Measurements from ENCODE around the gene MIER1. TPM values are rescaled to one million over a fixed set of nuclear protein-coding genes. Genes with fewer than 3 reads are reported as not detected.

MIER1 gene
- total RNA-seq, 1 donor from 2014 or later: 40.1 TPM

DNA sequence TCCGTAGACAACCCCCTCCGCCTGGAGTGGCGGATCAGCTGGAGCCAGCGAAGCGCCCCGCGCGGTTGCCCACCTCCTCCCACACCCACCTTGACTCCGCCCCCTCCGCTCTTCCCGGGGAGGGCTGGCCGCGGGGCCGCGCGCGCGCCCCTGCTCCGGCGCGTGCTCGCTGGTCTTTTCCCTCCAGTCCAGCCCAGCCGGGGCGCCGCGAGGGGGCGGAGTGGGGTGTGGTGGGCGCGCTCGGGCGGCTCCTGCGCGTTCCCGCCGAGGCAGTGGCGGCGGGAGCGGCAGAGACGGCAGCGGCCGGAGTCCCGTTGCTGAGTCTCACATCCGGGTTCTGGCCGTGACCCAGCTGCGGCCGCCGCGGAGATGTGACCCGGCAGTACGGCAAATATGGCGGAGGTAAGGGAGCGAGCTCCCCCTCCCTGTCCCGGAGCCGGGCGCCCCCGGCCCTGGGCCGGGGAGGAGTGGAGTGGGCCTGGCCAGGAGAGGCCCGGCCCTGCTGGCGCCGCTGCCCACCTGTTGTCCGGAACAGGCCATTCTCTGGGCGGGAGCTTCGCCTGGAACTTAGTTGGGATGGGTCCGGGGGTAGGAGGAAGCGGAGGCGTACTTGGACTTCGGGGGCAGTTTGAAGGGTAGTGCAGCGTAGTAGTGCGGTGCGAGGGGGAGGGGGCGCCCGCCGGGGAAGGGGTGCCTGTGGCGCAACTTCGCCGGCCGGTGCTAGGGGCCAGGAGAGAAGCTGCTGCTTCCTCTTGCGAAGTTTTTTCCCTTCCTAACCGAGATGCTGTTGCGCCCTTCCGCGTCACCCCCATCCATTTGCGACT is 5.4 kb downstream of the MIER1 start:
- TF ChIP-seq, protein P1, sequence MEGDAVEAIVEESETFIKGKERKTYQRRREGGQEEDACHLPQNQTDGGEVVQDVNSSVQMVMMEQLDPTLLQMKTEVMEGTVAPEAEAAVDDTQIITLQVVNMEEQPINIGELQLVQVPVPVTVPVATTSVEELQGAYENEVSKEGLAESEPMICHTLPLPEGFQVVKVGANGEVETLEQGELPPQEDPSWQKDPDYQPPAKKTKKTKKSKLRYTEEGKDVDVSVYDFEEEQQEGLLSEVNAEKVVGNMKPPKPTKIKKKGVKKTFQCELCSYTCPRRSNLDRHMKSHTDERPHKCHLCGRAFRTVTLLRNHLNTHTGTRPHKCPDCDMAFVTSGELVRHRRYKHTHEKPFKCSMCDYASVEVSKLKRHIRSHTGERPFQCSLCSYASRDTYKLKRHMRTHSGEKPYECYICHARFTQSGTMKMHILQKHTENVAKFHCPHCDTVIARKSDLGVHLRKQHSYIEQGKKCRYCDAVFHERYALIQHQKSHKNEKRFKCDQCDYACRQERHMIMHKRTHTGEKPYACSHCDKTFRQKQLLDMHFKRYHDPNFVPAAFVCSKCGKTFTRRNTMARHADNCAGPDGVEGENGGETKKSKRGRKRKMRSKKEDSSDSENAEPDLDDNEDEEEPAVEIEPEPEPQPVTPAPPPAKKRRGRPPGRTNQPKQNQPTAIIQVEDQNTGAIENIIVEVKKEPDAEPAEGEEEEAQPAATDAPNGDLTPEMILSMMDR (IDR thresholded peaks at IDR 0.05): peak; percentile 72
- peak; percentile 96 for DNase-seq (ENCODE audit: low spot score)
- peaks cover 69% of the 10 kb centered on the region for H3K4me1 Mint-ChIP-seq (ENCODE audit: low read depth)
- H3K4me3 Mint-ChIP-seq (ENCODE audit: unreplicated experiment): peak overlapping the region; percentile 82
- H3K27me3 Mint-ChIP-seq (ENCODE audit: low read depth): no peaks in the 10 kb centered on the region
- no peaks in the 10 kb centered on the region for H3K36me3 Mint-ChIP-seq (ENCODE audit: low read depth)
- H3K27ac Mint-ChIP-seq (ENCODE audit: unreplicated experiment): peak overlapping the region; percentile 98
- no peaks in the 10 kb centered on the region for H3K9me3 Mint-ChIP-seq (ENCODE audit: low read depth)

DNA sequence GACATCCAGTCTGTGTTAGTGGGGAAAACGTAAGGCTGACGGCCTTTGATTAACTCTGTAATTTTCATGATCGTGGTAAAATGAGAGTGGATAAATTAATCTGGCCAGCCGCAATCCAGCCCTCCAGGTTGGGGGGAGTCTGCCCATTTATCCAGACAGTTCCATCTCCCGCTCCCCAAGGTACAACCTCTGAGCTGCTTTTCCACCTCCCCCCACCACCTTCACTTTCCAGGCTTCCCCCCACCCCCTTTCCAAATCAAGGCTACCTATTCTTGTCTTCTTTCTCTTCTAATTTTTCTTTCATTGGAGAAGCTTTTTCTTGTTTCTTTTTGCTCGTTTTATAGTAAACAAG is 6.0 kb downstream of the MIER1 start:
- no peak for DNase-seq (ENCODE audit: low spot score)
- Mint-ChIP-seq H3K4me1 (ENCODE audit: low read depth) (peaks cover 71% of the 10 kb centered on the region), H3K27me3 (ENCODE audit: low read depth) (no peaks in the 10 kb centered on the region), H3K9me3 (ENCODE audit: low read depth) (no peaks in the 10 kb centered on the region), H3K27ac (ENCODE audit: unreplicated experiment) (peak overlapping the region; percentile 98), H3K36me3 (ENCODE audit: low read depth) (no peaks in the 10 kb centered on the region), H3K4me3 (ENCODE audit: unreplicated experiment) (peak overlapping the region; percentile 82)
- TF ChIP-seq, protein P1 (IDR thresholded peaks at IDR 0.05): no peak

DNA sequence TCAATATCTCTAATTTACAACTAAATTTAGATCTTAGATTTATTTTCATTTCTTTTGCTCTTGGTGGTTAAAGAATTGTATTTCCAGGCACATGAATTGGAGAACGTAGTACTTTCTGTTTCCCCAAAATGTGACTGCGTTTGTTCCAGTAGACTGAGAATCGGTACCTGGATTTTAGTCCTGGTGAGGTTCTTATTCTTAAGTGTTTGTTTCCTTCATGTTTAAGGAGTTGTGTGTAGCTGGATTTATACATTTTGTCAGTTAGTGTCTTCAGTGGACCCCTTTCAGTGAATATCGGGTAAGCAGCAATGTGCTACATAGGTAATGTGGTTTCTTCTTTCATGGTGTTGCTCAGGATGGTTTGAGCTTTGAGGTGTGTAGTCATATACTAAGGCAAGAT is 6.8 kb downstream of the MIER1 start:
- Mint-ChIP-seq H3K4me1 (ENCODE audit: low read depth) (peaks cover 68% of the 10 kb centered on the region), H3K9me3 (ENCODE audit: low read depth) (no peaks in the 10 kb centered on the region), H3K27me3 (ENCODE audit: low read depth) (no peaks in the 10 kb centered on the region), H3K27ac (ENCODE audit: unreplicated experiment) (peak overlapping the region; percentile 98), H3K4me3 (ENCODE audit: unreplicated experiment) (peak overlapping the region; percentile 82), H3K36me3 (ENCODE audit: low read depth) (no peaks in the 10 kb centered on the region)
- TF ChIP-seq, protein P1 (IDR thresholded peaks at IDR 0.05): no peak
- no peak for DNase-seq (ENCODE audit: low spot score)

DNA sequence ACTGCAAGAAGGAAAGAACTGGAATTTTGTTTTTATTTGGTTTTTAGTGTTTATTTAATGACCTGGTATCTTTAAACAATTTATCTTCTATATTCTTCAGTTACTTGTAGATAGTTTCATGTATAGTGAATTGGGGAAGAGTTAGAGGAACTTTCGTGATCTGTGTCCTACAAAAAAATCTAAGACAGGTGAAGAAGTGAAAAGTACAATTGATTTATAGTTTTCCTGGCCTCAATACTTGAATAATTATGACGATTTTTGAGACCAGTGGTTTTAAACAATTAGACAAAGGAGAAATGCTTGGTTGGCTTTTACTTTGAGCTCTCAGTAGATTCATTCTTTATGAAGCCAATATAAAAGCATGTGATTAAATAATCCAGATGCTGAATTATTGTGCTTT is 7.5 kb downstream of the MIER1 start:
- Mint-ChIP-seq H3K27me3 (ENCODE audit: low read depth) (no peaks in the 10 kb centered on the region), H3K36me3 (ENCODE audit: low read depth) (no peaks in the 10 kb centered on the region), H3K4me3 (ENCODE audit: unreplicated experiment) (peak overlapping the region; percentile 38), H3K27ac (ENCODE audit: unreplicated experiment) (peak overlapping the region; percentile 45), H3K9me3 (ENCODE audit: low read depth) (no peaks in the 10 kb centered on the region), H3K4me1 (ENCODE audit: low read depth) (peaks cover 64% of the 10 kb centered on the region)
- no peak for DNase-seq (ENCODE audit: low spot score)
- TF ChIP-seq, protein P1 (IDR thresholded peaks at IDR 0.05): no peak

DNA sequence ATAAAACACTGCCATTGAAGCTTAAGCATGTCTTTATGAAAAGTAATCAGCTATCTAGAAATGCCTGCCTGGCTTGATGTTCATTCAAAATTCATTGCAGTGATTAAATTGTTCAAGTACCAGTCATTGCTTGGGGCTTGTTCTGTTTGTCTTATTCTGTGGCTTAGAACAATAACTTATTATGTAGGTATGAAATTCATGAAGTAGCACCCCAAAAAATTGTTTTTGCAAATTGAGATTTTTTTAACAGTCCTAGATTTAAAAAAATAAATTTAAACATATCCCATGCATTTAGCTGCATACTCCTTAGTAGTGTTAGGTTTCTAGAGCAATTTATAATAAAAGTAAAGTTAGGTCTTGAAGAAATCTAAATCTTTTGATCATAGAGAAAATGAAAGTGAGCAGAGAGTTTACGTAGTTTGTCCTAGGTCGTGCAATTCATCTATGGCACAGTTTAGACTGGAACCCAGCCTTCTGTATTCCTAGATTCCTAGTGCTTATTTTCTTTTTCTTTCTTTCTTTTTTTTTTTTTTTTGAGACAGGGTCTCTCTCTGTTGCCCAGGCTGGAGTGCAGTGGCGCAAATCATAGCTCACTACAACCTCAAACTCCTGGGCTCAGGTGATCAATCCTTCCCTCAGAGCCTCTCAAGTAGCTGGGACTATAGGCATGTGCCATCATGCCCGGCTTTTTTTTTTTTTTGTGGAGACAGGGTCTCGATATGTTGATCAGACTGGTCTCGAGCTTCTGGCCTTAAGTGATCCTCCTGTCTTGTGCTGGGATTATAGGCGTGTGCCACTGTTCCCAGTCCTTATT is 9.3 kb downstream of the MIER1 start:
- no peaks in the 10 kb centered on the region for H3K9me3 Mint-ChIP-seq (ENCODE audit: low read depth)
- H3K4me3 Mint-ChIP-seq (ENCODE audit: unreplicated experiment): no peak overlapping the region
- no peak for DNase-seq (ENCODE audit: low spot score)
- H3K27me3 Mint-ChIP-seq (ENCODE audit: low read depth): no peaks in the 10 kb centered on the region
- H3K36me3 Mint-ChIP-seq (ENCODE audit: low read depth): no peaks in the 10 kb centered on the region
- H3K4me1 Mint-ChIP-seq (ENCODE audit: low read depth): peaks cover 75% of the 10 kb centered on the region
- TF ChIP-seq, protein P1 (IDR thresholded peaks at IDR 0.05): no peak
- peak overlapping the region; percentile 61 for H3K27ac Mint-ChIP-seq (ENCODE audit: unreplicated experiment)
